ENCODE data around the gene TRPT1. TPM values are rescaled to one million over a fixed set of nuclear protein-coding genes. Genes with fewer than 3 reads are reported as not detected.

The TRPT1 gene
- total RNA-seq, 4 donors from 2014 or later, result 41.4 to 59.9 (median 50.3) TPM

DNA sequence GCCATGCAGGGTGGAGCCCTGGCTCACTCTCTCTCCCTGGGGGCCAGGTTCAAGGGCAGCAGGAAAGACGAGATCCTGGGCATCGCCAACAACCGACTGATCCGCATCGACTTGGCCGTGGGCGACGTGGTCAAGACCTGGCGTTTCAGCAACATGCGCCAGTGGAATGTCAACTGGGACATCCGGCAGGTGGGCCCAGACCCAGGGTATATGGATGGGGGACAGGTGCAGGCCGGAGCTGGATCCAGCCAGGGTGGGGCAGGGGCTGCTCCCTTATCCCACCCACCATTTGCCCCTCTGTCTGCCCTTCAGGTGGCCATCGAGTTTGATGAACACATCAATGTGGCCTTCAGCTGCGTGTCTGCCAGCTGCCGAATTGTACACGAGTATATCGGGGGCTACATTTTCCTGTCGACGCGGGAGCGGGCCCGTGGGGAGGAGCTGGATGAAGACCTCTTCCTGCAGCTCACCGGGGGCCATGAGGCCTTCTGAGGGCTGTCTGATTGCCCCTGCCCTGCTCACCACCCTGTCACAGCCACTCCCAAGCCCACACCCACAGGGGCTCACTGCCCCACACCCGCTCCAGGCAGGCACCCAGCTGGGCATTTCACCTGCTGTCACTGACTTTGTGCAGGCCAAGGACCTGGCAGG lies 2.9 kb downstream of the TRPT1 start:
- Histone ChIP-seq H3K4me1 (peaks cover 0 to 35% (median 20%) of the 10 kb centered on the region in 3 donors), H3K36me3 (peaks cover 0 to 28% of the 10 kb centered on the region in 2 donors), H3K27me3 (no peaks in the 10 kb centered on the region), H3K9me3 (no peaks in the 10 kb centered on the region), H3K4me3 (no peak overlapping the region), H3K27ac (no peak overlapping the region)
- TF ChIP-seq EP300 (IDR thresholded peaks at IDR 0.05), result no peak
- TF ChIP-seq POLR2A (IDR thresholded peaks at IDR 0.05), result no peak
- TF ChIP-seq POLR2AphosphoS5 (IDR thresholded peaks at IDR 0.05), result no peak
- TF ChIP-seq, protein P1, sequence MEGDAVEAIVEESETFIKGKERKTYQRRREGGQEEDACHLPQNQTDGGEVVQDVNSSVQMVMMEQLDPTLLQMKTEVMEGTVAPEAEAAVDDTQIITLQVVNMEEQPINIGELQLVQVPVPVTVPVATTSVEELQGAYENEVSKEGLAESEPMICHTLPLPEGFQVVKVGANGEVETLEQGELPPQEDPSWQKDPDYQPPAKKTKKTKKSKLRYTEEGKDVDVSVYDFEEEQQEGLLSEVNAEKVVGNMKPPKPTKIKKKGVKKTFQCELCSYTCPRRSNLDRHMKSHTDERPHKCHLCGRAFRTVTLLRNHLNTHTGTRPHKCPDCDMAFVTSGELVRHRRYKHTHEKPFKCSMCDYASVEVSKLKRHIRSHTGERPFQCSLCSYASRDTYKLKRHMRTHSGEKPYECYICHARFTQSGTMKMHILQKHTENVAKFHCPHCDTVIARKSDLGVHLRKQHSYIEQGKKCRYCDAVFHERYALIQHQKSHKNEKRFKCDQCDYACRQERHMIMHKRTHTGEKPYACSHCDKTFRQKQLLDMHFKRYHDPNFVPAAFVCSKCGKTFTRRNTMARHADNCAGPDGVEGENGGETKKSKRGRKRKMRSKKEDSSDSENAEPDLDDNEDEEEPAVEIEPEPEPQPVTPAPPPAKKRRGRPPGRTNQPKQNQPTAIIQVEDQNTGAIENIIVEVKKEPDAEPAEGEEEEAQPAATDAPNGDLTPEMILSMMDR (IDR thresholded peaks at IDR 0.05), result no peak
- WGBS, 2 donors (ENCODE audit: low coverage in 1 of 2), result 83% methylated on average over 5 of the region's 24 CpGs; no CpG with 5 or more reads in 1 of the 2 donors
- no peak for ATAC-seq

DNA sequence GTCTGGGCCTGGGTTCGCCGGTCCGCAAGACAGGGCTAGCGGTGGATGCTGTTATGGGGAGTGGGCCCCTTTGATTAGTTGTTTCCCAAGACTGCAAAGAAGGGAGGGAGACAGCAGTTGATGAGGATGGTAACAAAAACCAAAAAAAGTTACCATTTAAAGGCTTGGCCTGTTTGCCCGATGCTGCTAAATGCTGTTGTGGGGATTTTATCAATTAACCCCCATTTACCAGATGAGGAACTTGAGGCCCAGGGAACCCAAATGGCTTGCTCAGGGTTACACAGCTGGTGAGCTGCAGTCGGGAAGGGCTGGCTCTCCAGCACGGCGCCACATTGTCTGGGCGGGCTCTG lies 3.4 kb downstream of the TRPT1 start:
- WGBS, 2 donors (ENCODE audit: low coverage in 1 of 2), result 69 to 82% methylated on average over 4 to 6 of the region's 9 CpGs
- H3K36me3 ChIP-seq, result peaks cover 0 to 28% of the 10 kb centered on the region in 2 donors

DNA sequence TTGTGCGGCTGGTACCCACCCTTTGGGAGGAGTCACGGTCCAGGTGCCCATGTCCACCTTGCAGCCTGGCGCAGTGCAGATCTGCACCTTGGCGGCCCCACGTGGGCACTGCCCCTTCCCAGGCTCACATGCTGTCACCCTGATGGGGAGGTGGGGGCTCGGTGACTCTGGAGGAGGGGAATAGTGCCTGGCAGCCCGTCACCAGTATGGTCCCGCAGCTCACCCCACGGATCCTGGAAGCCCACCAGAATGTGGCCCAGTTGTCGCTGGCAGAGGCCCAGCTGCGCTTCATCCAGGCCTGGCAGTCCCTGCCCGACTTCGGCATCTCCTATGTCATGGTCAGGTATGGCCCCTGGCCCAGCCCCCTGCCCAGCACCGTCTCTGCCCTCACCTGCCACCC lies 5.2 kb downstream of the TRPT1 start:
- H3K4me1 ChIP-seq, result peaks cover 0 to 17% (median 6%) of the 10 kb centered on the region in 3 donors
- H3K9me3 ChIP-seq, result no peaks in the 10 kb centered on the region
- no peak overlapping the region for H3K27ac ChIP-seq
- TF ChIP-seq POLR2A (IDR thresholded peaks at IDR 0.05) (no peak), EP300 (IDR thresholded peaks at IDR 0.05) (no peak), POLR2AphosphoS5 (IDR thresholded peaks at IDR 0.05) (no peak)
- TF ChIP-seq, protein P1 (IDR thresholded peaks at IDR 0.05), result no peak
- WGBS, 2 donors (ENCODE audit: low coverage in 1 of 2), result no CpG with 5 or more reads among the region's 14 CpGs
- no peaks in the 10 kb centered on the region for H3K27me3 ChIP-seq
- no peak for ATAC-seq
- H3K36me3 ChIP-seq, result peaks cover 0 to 28% of the 10 kb centered on the region in 2 donors
- H3K4me3 ChIP-seq, result no peak overlapping the region

More for the DNA sequence above, 3.4 kb downstream of the TRPT1 start:
- Histone ChIP-seq H3K27ac (no peak overlapping the region), H3K9me3 (no peaks in the 10 kb centered on the region), H3K27me3 (no peaks in the 10 kb centered on the region), H3K4me3 (no peak overlapping the region), H3K4me1 (peaks cover 0 to 30% (median 16%) of the 10 kb centered on the region in 3 donors)
- TF ChIP-seq EP300 (IDR thresholded peaks at IDR 0.05), result no peak
- TF ChIP-seq POLR2A (IDR thresholded peaks at IDR 0.05), result no peak
- no peak for TF ChIP-seq POLR2AphosphoS5 (IDR thresholded peaks at IDR 0.05)
- TF ChIP-seq, protein P1 (IDR thresholded peaks at IDR 0.05), result no peak
- no peak for ATAC-seq

DNA sequence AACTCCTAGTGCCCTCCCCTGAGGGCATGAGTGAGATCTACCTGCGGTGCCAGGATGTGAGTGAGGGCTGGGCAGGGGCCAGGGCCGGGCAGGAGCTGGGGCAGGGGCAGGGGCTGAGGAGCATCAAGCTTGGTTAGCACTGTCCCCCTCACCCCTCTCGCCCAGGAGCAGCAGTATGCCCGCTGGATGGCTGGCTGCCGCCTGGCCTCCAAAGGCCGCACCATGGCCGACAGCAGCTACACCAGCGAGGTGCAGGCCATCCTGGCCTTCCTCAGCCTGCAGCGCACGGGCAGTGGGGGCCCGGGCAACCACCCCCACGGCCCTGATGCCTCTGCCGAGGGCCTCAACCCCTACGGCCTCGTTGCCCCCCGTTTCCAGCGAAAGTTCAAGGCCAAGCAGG lies 5.7 kb downstream of the TRPT1 start:
- H3K27me3 ChIP-seq, result no peaks in the 10 kb centered on the region
- H3K4me3 ChIP-seq, result no peak overlapping the region
- no peaks in the 10 kb centered on the region for H3K9me3 ChIP-seq
- H3K36me3 ChIP-seq, result peaks cover 0 to 28% of the 10 kb centered on the region in 2 donors
- peaks cover 0 to 12% (median 5%) of the 10 kb centered on the region in 3 donors for H3K4me1 ChIP-seq
- TF ChIP-seq EP300 (IDR thresholded peaks at IDR 0.05), result no peak
- no peak for TF ChIP-seq POLR2A (IDR thresholded peaks at IDR 0.05)
- TF ChIP-seq, protein P1 (IDR thresholded peaks at IDR 0.05), result no peak
- TF ChIP-seq POLR2AphosphoS5 (IDR thresholded peaks at IDR 0.05), result no peak
- H3K27ac ChIP-seq, result no peak overlapping the region
- no peak for ATAC-seq
- WGBS, 2 donors (ENCODE audit: low coverage in 1 of 2), result no CpG with 5 or more reads among the region's 17 CpGs

DNA sequence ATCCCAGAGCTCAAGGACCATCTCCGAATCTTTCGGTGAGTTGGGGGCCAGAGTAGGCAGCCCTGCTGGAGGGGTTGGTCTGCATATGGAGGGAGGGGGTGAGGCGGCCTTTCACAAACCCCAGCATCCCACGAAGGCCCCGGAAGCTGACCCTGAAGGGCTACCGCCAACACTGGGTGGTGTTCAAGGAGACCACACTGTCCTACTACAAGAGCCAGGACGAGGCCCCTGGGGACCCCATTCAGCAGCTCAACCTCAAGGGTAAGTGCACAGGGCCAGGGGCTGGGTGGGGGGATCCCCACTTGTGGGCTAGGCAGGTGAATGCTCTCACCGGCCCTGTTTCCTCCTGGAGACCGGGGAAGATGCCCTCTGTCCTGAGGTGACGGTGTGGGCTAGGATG lies 6.2 kb downstream of the TRPT1 start:
- ATAC-seq, result no peak
- H3K27me3 ChIP-seq, result no peaks in the 10 kb centered on the region
- WGBS, 2 donors (ENCODE audit: low coverage in 1 of 2), result 100% methylated on average over 1 of the region's 10 CpGs; no CpG with 5 or more reads in 1 of the 2 donors

More for the DNA sequence above, 6.2 kb downstream of the TRPT1 start:
- H3K36me3 ChIP-seq, result peaks cover 0 to 28% of the 10 kb centered on the region in 2 donors
- TF ChIP-seq, protein P1 (IDR thresholded peaks at IDR 0.05), result no peak
- TF ChIP-seq POLR2AphosphoS5 (IDR thresholded peaks at IDR 0.05), result no peak
- TF ChIP-seq EP300 (IDR thresholded peaks at IDR 0.05), result no peak
- no peak for TF ChIP-seq POLR2A (IDR thresholded peaks at IDR 0.05)
- H3K9me3 ChIP-seq, result no peaks in the 10 kb centered on the region
- peaks cover 0 to 6% (median 0%) of the 10 kb centered on the region in 3 donors for H3K4me1 ChIP-seq
- no peak overlapping the region for H3K27ac ChIP-seq
- H3K4me3 ChIP-seq, result no peak overlapping the region
